A549 (cell line): ENCODE results near the gene OR51F1. TPM values are rescaled to one million over a fixed set of nuclear protein-coding genes. Genes with fewer than 3 reads are reported as not detected.

Experiments
- ATAC-seq, 2 experiments: fragments of 200-7000 bp in 1 of 2; fragments of >200 bp in 1 of 2; cut with Nextera tagmentation in 1 of 2; cut with Tn5 transposase in 1 of 2; 3 replicates each; pipeline versions ENCODE4 v1.8.0 to v1.9.1; 2018 to 2020; ENCODE audit warnings: mild to moderate bottlenecking in 1 of 2, moderate library complexity in 1 of 2
- CTCF ChIA-PET: fragments of 300-600 bp; sonication (Branson Sonifier 250); formaldehyde crosslinking; extraction: SDS; loops from one replicate; lab custom pipeline; 2021; ENCODE audit warnings: antibody characterized with exemption, inconsistent platforms; lab: Yijun Ruan, JAX
- POLR2A ChIA-PET: fragments of 350-600 bp; formaldehyde crosslinking; extraction: SDS; loops from one replicate; lab custom pipeline; 2021; ENCODE audit warnings: antibody characterized with exemption, inconsistent platforms; lab: Yijun Ruan, JAX
- DNase-seq, 2 experiments: peaks; one replicate each; pipeline versions ENCODE4 v3.0.0 to v3.0.0-alpha.2; 2011 to 2016; ENCODE audit warnings: low read depth in 1 of 2, low spot score in 1 of 2
- FAIRE-seq: peaks from 2 replicates; lab custom pipeline; 2011; peaks lifted over from hg19 to GRCh38; lab: Jason Lieb, UNC
- H3K27ac ChIP-seq, 2 experiments: fragments of >200 bp; sonication (Bioruptor Twin); formaldehyde crosslinking; 3 replicates each; pipeline ENCODE4 v1.5.1; 2016 to 2017
- H3K4me1 ChIP-seq: fragments of >200 bp; sonication (Bioruptor Twin); formaldehyde crosslinking; 3 replicates; pipeline ENCODE4 v1.6.1; 2016
- H3K4me2 ChIP-seq: fragments of >200 bp; sonication (Bioruptor Twin); formaldehyde crosslinking; 3 replicates; pipeline ENCODE4 v1.6.1; 2016
- H3K4me3 ChIP-seq: fragments of >200 bp; sonication (Bioruptor Twin); formaldehyde crosslinking; 3 replicates; pipeline ENCODE4 v1.5.1; 2016
- H3K9me3 ChIP-seq: fragments of >200 bp; sonication (Bioruptor Twin); formaldehyde crosslinking; 3 replicates; pipeline ENCODE4 v1.6.1; 2016
- BHLHE40 ChIP-seq: IDR thresholded peaks from 2 replicates; pipeline ENCODE4 v1.6.1; 2012; ENCODE audit warnings: low read depth, low read length, inconsistent platforms
- CHD2 ChIP-seq: fragments of 150-350 bp; IDR thresholded peaks from 2 replicates; pipeline ENCODE4 v1.6.1; 2014; ENCODE audit warnings: low read length; ENCODE audit not compliant: partially characterized antibody
- CHD4 ChIP-seq: fragments of 200-600 bp; sonication (generic); IDR thresholded peaks from 2 replicates; pipeline ENCODE4 v1.6.1; 2016; ENCODE audit warnings: antibody characterized with exemption, mild to moderate bottlenecking, borderline replicate concordance
- E2F6 ChIP-seq: IDR thresholded peaks from 2 replicates; pipeline ENCODE4 v1.6.1; 2012; ENCODE audit warnings: low read depth, borderline replicate concordance
- GATA3 ChIP-seq: IDR thresholded peaks from 2 replicates; pipeline ENCODE4 v1.6.1; 2012; ENCODE audit warnings: borderline replicate concordance
- JUN ChIP-seq, 2 experiments: fragments of >200 bp; sonication (Bioruptor Twin); formaldehyde crosslinking; IDR thresholded peaks; 2 replicates in 1 of 2; 3 replicates in 1 of 2; pipeline ENCODE4 v1.6.1; 2016 to 2017
- JUNB ChIP-seq: fragments of >200 bp; sonication (Bioruptor Twin); formaldehyde crosslinking; IDR thresholded peaks from 2 replicates; pipeline ENCODE4 v1.6.1; 2016
- KDM5A ChIP-seq: fragments of 200-600 bp; sonication (generic); IDR thresholded peaks from 2 replicates; pipeline ENCODE4 v1.6.1; 2016; ENCODE audit warnings: antibody characterized with exemption, mild to moderate bottlenecking
- MAFK ChIP-seq: fragments of 450-650 bp; IDR thresholded peaks from 2 replicates; pipeline ENCODE4 v1.6.1; 2014; ENCODE audit not compliant: partially characterized antibody
- MAZ ChIP-seq: fragments of 150-350 bp; IDR thresholded peaks from 2 replicates; pipeline ENCODE4 v1.6.1; 2014; ENCODE audit warnings: antibody characterized with exemption, low read depth, low read length, borderline replicate concordance
- MYC ChIP-seq: IDR thresholded peaks from 2 replicates; pipeline ENCODE4 v1.6.1; 2012; ENCODE audit warnings: mild to moderate bottlenecking, inconsistent platforms, low read length, improper control_type of control experiment, borderline replicate concordance
- NFE2L2 ChIP-seq: fragments of 150-350 bp; conservative IDR thresholded peaks from 2 replicates; pipeline ENCODE4 v1.6.1; 2014; ENCODE audit warnings: low read length
- NR3C1 ChIP-seq: fragments of >200 bp; sonication (Bioruptor Twin); formaldehyde crosslinking; IDR thresholded peaks from 3 replicates; pipeline ENCODE4 v1.6.1; 2017
- PBX3 ChIP-seq: IDR thresholded peaks from 2 replicates; pipeline ENCODE4 v1.6.1; 2012
- POLR2A ChIP-seq: IDR thresholded peaks from 2 replicates; pipeline ENCODE4 v1.6.1; 2012; ENCODE audit warnings: mild to moderate bottlenecking, low read length
- POLR2AphosphoS2 ChIP-seq: conservative IDR thresholded peaks from 2 replicates; pipeline ENCODE4 v1.6.1; 2012; ENCODE audit warnings: low read length, improper control_type of control experiment, inconsistent platforms
- RCOR1 ChIP-seq: fragments of 150-350 bp; IDR thresholded peaks from 2 replicates; pipeline ENCODE4 v1.6.1; 2014; ENCODE audit warnings: antibody characterized with exemption, low read length, low read depth
- RFX5 ChIP-seq: fragments of 450-650 bp; IDR thresholded peaks from 2 replicates; pipeline ENCODE4 v1.7.1; 2014; ENCODE audit warnings: antibody characterized with exemption, mild to moderate bottlenecking, moderate library complexity
- RNF2 ChIP-seq: fragments of 200-600 bp; sonication (generic); IDR thresholded peaks from 2 replicates; pipeline ENCODE4 v1.6.1; 2016; ENCODE audit warnings: low read depth, mild to moderate bottlenecking, antibody characterized with exemption, moderate library complexity, borderline replicate concordance
- SMC3 ChIP-seq: fragments of >200 bp; sonication (Bioruptor Twin); formaldehyde crosslinking; IDR thresholded peaks from 3 replicates; pipeline ENCODE4 v1.6.1; 2018; ENCODE audit warnings: inconsistent platforms
- ZC3H11A ChIP-seq: fragments of 450-650 bp; IDR thresholded peaks from 2 replicates; pipeline ENCODE4 v1.6.1; 2014; ENCODE audit warnings: antibody characterized with exemption, mild to moderate bottlenecking
- ZFP36 ChIP-seq: fragments of 450-650 bp; IDR thresholded peaks from 2 replicates; pipeline ENCODE4 v1.6.1; 2014; ENCODE audit warnings: borderline replicate concordance; ENCODE audit not compliant: partially characterized antibody
- ZNF302 ChIP-seq: fragments of 250-450 bp; sonication (Bioruptor Pico); IDR thresholded peaks from 2 replicates; pipeline ENCODE4 v1.9.0; 2021; ENCODE audit warnings: inconsistent platforms, mild to moderate bottlenecking, moderate library complexity
- WGBS: methylation state at CpG from one replicate; pipeline ENCODE4 v1.1.6; 2017; ENCODE audit errors: missing lambda C conversion rate; 5-methylcytosine and 5-hydroxymethylcytosine counted together
- polyA plus RNA-seq, 4 experiments: library from polyadenylated mRNA; depleted of rRNA in 3 of 4; stranded (reverse); fragments of >200 nt; fragmentation: RNase III in 1 of 4; extraction: RNeasy Plus Mini Kit Qiagen cat#74134 plus additional on column Dnase treatment in 1 of 4; gene quantifications; 2 replicates in 3 of 4; 3 replicates in 1 of 4; pipeline ENCODE4 v1.2.3, GENCODE V29; 2011 to 2017
- TF ChIP-seq, protein P1 (sequence below): fragments of >200 bp; sonication (Bioruptor Twin); formaldehyde crosslinking; IDR thresholded peaks from 2 replicates; pipeline ENCODE4 v1.6.1; 2016
- TF ChIP-seq, protein P2 (sequence below): fragments of 250-450 bp; sonication (Bioruptor Pico); IDR thresholded peaks from 2 replicates; pipeline ENCODE4 v1.5.0; 2021; ENCODE audit warnings: mild to moderate bottlenecking, moderate library complexity, borderline replicate concordance

Gene OR51F1
- polyA plus RNA-seq, 2 of the 4 experiments (the other 2 are of a cell fraction) = not detected

GRCh38 chr11:4797206-4797605 is 27.5 kb upstream of the OR51F1 start:
- POLR2A ChIA-PET = no interaction called here
- H3K27ac ChIP-seq = no peak overlapping the region
- CTCF ChIA-PET = interaction anchor here (0.9 kb wide), 1 partner anchor 610 kb away, joined by 4 read pairs; no protein-coding TSS in a partner anchor
- H3K4me1 ChIP-seq = no peaks in the 10 kb centered on the region
- no peaks in the 10 kb centered on the region for H3K9me3 ChIP-seq
- DNase-seq (no peak), ATAC-seq (no peak), FAIRE-seq (no peak)
- no peak overlapping the region for H3K4me3 ChIP-seq
- H3K4me2 ChIP-seq = no peak overlapping the region
- 5% methylated on average over 2 of the region's 2 CpGs for WGBS
- TF ChIP-seq POLR2A (no peak), BHLHE40 (no peak), POLR2AphosphoS2 (no peak), MAZ (no peak), JUNB (no peak), KDM5A (no peak), RCOR1 (no peak), NR3C1 (no peak), MAFK (no peak), CHD2 (no peak), GATA3 (no peak)
- TF ChIP-seq, protein P1, sequence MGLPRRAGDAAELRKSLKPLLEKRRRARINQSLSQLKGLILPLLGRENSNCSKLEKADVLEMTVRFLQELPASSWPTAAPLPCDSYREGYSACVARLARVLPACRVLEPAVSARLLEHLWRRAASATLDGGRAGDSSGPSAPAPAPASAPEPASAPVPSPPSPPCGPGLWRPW = no peak

DNA sequence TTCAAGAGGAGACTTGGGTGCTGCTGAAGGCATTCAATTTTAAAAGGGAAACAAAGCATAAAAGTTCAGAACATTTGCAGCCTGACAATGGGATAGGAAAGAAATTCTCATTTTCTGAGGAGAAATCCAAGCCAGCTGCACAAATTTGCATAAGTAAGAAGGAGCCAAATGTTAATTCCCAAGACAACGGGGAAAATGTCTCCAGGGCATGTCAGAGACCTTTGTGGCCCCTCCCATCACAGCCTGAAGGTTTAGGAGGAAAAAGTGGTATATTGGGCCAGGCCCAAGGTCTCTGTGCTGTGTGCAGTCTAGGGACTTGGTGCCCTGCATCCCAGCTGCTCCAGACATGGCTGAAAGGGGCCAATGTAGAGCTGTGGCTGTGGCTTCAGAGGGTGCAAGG is 12.7 kb upstream of the OR51F1 start:
- FAIRE-seq (no peak), DNase-seq (no peak), ATAC-seq (no peak)
- H3K4me3 ChIP-seq = no peak overlapping the region
- H3K9me3 ChIP-seq = no peaks in the 10 kb centered on the region
- 0% methylated on average over 1 of the region's 1 CpG for WGBS
- POLR2A ChIA-PET = no interaction called here
- TF ChIP-seq ZNF302 (CRISPR knock-in tag) (no peak), E2F6 (no peak), MYC (no peak)
- H3K27ac ChIP-seq = no peak overlapping the region
- no peak overlapping the region for H3K4me2 ChIP-seq
- H3K4me1 ChIP-seq = no peaks in the 10 kb centered on the region
- CTCF ChIA-PET = no interaction called here

- no peak overlapping the region for H3K27ac ChIP-seq
- H3K9me3 ChIP-seq = no peaks in the 10 kb centered on the region
- no peak overlapping the region for H3K4me2 ChIP-seq
- ChIA-PET POLR2A (no interaction called here), CTCF (interaction anchor here (1.3 kb wide), 1 partner anchor 581 kb away, joined by 3 read pairs; no protein-coding TSS in a partner anchor)
- no peak overlapping the region for H3K4me3 ChIP-seq
- FAIRE-seq (no peak), DNase-seq (no peak), ATAC-seq (no peak)
- TF ChIP-seq RNF2 (no peak), PBX3 (no peak), BHLHE40 (no peak), CHD4 (no peak), RCOR1 (no peak), ZC3H11A (no peak), SMC3 (no peak), E2F6 (no peak), NFE2L2 (no peak), GATA3 (no peak), RFX5 (no peak), ZFP36 (no peak), JUN (IDR thresholded peaks at IDR 0.05) (no peak)
- TF ChIP-seq, protein P2, sequence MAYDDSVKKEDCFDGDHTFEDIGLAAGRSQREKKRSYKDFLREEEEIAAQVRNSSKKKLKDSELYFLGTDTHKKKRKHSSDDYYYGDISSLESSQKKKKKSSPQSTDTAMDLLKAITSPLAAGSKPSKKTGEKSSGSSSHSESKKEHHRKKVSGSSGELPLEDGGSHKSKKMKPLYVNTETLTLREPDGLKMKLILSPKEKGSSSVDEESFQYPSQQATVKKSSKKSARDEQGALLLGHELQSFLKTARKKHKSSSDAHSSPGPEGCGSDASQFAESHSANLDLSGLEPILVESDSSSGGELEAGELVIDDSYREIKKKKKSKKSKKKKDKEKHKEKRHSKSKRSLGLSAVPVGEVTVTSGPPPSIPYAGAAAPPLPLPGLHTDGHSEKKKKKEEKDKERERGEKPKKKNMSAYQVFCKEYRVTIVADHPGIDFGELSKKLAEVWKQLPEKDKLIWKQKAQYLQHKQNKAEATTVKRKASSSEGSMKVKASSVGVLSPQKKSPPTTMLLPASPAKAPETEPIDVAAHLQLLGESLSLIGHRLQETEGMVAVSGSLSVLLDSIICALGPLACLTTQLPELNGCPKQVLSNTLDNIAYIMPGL (CRISPR knock-in tag) = no peak
- no peaks in the 10 kb centered on the region for H3K4me1 ChIP-seq
Observed at GRCh38 chr11:4768094-4768493, 1.6 kb downstream of the OR51F1 start.
